ENCODE data around the gene IL1RL1.
"Not testable (repeated sequence)": the region's sequence is repeated elsewhere in the genome, so short reads cannot be mapped to it uniquely, and the experiment has no call there.

The IL1RL1 gene

DNA sequence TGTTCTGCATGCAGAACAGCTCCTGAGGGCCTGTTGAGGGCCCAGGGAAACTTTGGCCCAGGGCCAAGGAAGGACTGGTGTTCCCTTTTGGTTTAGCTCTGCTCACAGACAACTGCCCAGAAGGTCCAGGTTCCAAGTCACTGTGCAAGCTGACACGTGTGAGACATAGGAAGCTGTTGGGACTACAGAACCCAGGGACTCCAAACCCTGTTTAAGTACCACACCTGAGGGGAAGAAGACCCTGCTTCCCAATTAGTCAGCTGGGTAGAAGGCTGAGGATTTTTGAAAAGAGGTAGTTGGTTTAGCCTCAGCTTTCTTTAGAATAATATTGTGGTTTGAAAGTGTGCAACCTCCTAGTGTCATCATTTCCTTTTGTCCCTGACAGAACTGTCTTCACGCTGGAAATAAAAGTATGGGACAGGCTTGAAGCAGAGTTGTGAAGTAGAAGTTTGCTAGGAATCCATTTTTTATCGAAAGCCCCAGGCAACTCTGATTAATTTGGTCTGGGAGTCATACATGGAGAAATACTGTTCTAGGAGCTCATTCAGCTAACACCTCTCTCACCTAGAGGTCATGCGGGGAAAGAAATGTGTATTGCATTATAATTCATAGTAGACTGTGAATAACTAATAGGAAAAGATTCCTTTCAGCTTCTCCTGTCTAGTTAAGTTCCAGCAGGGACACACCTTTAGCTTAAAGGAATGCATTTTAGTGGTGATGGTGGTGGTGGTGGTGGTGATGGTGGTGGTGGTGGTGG lies 19.9 kb upstream of the IL1RL1 start:
- no peak for DNase-seq (ENCODE audit: low read depth in 2 of 2)

DNA sequence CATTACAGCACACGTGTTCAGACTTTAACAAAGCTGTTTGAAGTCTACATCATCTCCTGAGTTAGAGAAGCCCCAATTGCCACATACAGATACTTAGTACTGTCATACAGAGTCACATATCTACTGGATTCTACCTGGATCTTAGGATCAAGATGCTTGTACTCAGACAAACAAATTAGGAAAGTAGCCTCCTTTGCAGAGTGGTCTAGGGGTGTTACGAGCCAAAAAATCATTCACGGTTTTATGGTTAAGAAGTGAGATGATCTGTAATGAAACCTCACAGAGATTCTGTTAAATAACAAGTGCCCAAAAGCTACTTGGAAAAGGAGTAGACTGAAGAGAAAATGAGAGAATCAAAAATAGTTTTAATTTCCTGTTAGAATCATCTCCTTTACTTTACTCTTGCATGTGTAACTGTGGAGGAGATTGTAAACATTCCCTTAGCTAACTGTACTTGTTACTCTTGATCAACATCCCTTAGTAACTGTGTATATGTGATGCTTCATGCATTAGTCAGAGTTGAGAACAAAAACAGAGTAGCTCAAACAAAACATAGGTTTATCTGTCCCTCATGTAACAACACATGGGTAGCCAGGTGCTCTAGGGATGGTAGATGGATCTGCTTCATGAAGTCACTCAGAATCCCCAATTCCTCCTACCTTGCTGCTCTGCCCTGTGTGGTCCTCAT lies 16.4 kb upstream of the IL1RL1 start:
- no peak for DNase-seq (ENCODE audit: low read depth in 2 of 2)

DNA sequence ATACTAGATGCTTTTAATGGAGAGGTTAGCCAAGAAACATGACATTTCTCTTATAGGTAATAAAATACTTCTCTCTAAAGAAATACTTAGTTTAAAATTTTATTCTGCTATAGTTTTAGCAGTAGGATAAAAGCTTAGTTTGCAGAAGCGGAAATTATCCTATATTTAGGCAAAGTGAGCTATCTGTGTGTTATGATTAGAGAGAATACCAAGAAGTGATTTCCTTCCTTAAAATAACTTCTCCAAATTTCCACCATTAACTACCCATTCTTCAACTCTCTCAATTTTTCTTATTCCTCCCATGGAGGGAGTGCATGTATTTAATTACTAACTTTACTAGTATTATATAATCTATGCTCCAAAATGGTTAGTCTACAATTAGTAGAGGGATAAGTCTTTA lies 15.8 kb upstream of the IL1RL1 start:
- DNase-seq (ENCODE audit: low read depth in 2 of 2) = no peak

DNA sequence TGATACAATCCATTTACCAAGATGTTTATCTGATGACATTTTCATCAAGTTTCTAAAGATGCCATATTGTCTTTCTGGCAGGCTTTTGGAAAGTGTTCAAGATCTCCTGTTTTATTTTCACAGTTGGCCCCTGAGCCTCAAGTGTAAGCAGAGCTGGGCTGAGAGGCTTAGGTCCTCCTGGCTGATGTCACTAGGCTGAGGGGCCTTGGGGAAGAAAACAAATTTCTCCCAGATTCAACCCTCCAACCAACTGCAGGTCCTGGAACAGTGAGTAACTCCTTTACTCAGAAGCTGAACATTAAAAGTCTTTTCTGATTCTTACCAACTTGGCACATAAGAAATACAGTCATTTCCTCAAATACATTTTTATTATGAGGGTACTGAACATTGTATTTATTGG lies 14.9 kb upstream of the IL1RL1 start:
- DNase-seq (ENCODE audit: low read depth in 2 of 2) = no peak

DNA sequence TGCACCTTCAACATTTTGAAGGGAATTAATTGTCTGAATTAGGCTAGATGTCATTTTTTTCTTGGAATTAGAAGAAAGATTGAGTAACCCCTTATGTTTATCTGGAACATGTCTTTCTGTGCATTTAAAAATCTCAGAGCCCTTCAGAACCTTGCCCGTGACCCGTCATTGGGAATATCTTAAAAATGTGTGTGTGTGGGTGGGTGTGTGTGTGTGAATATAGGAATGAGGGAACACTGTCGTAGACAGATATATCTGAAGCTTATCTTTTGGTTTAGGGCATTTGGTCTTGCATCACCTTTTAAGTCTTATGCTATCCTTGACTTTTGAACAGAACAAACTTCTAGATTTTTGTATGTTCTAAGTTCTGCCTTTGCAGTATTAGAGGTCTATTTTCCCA lies 13.5 kb upstream of the IL1RL1 start:
- DNase-seq (ENCODE audit: low read depth in 2 of 2) = no peak

DNA sequence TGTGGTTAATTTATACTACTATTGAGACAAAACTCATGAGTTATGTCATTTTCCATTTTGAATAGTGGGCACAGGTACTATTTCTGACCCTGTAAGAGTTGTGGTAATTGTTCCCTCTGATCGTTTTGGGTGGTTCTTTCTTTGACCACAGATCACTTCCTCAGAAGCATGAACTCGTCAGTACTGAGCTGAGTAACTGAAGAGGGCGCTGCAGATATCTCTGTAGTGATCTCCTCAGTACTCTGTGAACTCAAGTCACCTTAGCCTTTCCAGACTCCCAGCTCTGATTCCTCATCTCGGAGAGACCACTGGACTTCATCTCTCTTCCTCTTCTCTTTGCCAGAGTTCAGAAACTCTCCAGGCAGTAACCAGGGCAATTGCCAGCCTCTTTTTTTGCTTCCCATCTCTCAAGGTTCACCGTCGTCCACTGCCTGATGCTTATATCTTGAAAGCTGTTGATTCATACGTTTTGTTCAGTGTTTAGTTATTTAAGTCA lies 9.4 kb upstream of the IL1RL1 start:
- peak; percentile 32 to 47 for DNase-seq (ENCODE audit: low read depth in 2 of 2)

DNA sequence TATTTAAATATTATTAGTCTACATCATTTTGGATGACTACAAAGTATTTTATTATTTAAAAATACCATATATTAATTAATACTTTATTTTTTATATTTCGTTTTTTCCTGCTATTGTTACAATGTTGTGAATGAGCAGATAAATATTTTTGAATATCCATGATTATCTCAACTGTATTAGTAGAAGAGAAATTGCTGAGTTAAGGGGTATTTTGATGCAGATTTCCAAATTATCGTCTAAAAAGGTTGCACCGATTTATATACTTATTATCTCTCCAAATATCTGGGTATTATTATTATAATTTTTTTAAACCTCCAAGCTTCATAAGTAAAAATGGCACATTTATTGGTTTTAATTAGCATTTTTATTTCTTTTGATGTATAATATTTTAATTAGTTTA lies 8.9 kb upstream of the IL1RL1 start:
- DNase-seq (ENCODE audit: low read depth in 2 of 2) = no peak

DNA sequence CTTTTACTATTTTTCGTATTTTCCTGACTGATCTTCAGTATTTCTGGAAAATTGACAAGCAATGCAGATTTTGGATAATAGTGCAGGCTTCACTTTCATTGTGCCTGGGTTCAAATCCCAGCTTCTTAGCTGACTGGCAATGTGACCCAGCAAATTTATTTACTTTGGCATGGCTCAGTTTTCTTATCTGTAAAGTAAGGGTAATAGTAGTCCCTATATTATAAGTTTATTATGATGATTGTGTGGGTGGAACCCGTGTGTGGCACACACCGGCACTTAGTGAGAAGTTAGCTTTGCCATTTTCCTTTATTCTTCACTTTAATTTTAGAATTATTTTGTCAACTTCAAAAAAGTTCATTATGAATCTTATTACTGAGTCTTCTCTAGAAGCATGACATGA lies 7.8 kb upstream of the IL1RL1 start:
- no peak for DNase-seq (ENCODE audit: low read depth in 2 of 2)

DNA sequence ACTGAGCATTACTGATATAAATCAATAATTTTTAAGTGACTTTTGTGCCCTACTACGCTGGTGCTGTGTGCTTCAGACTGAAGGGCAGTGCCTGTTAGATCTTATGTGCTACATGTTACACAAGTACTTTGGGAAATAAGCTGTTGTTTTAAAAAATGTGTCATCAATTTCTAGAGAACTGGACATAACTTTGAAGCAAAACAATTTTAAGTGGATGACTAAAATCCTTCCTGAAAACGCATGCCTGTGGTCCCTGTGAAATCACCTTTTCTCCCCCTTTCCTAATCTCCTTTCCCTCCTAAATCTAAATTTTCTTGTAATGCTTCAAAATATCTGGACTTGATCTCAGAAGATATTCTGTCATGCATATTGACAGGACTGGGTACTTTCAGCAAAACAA lies 7.1 kb upstream of the IL1RL1 start:
- DNase-seq (ENCODE audit: low read depth in 2 of 2) = no peak

DNA sequence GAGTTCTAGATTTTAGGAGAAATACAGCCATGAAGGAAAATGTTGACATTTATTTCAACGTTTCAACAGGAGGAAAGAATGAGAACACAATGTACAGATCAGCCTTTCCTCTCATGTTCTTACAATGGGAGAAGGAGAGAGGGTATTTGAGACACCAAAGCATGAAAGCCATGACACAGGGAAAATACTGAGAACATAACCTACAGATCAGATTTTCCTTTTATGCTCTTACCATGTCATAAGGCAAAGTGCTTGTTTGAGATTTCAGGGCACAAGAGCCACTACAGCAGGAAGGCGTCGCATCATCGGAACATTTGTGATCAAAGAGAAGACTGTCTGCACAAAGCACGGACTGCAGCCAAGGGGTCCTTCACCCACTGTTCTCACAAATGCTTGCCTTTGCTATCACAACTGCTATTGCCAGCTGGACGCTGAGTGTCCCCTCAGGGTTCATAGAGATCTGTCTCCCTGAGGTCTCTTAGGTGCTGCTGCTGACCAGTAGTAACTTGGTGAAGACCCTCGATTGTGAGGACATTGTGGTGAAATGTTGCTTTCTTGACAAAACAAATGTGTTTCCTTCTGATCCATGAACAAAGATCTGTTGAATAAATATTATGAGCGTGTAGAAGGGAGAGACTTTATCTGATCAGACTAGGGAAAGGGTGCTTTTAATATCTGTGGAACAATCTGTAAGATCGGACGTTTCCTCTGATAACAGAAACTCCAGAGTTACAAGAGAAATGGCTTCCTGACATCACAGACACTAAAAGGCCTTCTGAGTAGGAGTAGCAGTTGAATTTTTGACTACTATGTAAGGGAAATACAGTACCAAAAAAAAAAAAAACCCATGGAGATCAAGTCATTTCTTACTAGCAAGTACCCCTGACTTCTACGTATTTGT lies 6.4 kb upstream of the IL1RL1 start:
- DNase-seq (ENCODE audit: low read depth in 2 of 2) = peak; percentile 33 to 35

DNA sequence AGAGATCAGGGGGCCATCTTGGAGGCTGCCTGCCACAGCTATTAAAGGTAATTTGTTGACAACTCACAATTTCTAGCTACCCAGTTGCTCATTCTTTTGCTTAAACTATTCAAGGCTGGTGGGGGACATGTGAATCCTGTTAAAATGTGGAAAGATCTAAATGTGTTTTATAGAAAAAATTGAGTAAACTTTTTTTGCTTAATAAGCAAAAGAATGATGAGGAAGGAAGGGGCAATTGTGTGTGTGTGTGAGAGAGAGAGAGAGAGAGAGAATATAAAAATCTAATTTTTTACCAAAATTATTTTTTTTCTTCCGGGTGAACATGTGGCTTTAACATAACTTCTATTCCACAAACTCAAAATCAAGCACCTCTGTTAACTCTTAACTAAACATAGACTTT lies 5.2 kb upstream of the IL1RL1 start:
- no peak for DNase-seq (ENCODE audit: low read depth in 2 of 2)

DNA sequence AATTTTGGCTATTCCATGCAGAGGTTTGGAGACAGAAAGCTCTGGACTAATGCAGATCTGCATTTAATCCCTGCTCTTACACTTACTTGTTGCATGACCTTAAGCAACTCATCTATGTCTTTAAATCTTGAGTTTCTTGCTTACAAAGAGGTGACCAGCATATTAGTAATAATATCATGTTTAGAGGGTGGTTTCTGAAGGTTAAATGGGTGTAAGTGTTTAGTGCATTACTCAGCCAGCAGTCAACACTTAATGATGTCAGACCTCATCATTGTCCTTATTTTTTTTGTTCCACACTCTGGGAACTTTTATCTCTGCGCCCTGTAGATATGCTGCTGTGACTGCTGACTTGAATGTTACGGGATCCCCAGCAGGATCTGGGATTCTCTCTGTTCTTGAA lies 1.7 kb downstream of the IL1RL1 start:
- DNase-seq (ENCODE audit: low read depth in 2 of 2) = no peak

DNA sequence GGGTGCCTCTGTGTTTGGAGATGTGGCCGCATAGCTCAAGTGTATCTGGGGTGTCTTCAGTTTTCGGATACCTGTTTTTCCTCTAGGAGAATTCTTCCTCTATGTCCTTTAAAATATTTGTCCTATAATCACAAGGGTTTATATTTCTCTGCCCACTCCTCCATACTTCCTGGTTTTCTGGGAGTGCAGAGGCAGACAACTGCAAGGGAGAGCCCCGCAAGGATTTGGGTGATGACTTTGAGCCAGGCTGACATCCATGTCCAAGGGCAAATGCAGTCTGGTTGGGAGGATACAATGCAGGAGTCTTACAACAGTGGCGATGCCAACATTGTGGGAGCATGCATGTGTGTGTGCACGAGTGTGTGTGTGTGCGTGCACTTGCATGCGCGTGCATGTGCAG lies 2.1 kb downstream of the IL1RL1 start:
- no peak for DNase-seq (ENCODE audit: low read depth in 2 of 2)

DNA sequence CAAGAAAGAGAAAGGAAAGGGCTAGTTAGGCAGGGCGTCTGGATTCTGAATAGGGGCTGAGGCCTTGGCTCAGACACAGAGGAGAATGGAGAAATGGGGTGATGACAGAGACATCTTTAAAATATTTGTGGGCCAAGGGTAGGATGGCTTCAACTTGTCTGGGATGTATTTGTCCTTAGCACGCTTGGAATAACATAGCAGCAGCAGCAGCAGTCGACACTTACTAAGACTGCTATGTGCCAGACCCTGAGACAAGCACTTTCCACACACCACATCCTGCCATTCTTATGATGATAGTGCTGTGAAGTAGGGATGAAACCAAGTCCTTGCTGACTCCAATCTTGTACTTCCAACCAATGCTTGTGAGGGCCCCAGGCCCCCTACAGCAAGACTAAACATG lies 2.6 kb downstream of the IL1RL1 start:
- no peak for DNase-seq (ENCODE audit: low read depth in 2 of 2)

DNA sequence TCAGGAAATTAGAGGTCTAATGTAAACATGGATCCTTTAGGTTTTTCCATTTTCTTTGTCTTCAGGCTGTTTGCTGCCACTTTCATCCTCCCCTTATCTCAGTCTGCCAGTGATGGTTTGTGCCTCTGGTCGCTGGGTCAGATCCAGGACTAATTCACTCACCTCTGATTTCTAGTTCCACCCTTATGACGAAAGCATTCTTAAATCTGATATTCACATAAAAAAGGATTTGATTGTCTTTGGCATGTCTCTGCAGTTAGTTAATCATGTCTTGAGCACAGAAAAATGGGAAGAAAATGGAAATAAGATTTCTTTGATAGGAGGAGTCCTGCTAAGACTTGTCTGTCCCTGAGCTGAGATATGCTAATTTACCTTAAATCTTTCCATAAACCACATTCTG lies 4.6 kb downstream of the IL1RL1 start:
- DNase-seq (ENCODE audit: low read depth in 2 of 2) = no peak

DNA sequence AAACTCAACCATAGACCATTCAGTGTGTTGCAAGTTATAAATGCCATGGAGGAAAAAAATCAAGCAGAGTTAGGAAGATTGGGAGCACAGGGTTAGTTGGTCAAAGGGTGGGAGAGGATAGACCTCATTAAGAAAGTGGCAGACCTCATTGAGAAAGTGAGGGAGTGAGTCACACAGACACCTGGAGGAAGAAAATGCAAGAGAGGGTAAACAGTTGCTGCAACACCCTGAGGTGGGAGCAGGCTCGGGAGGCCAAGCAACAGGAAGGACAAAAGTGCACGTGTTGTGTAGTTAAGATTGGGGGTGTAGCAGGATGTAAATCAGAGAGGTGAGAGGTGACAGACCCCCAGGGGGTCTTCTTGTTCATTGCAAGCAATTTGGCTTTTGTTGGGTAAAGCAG lies 6.4 kb downstream of the IL1RL1 start:
- no peak for DNase-seq (ENCODE audit: low read depth in 2 of 2)

DNA sequence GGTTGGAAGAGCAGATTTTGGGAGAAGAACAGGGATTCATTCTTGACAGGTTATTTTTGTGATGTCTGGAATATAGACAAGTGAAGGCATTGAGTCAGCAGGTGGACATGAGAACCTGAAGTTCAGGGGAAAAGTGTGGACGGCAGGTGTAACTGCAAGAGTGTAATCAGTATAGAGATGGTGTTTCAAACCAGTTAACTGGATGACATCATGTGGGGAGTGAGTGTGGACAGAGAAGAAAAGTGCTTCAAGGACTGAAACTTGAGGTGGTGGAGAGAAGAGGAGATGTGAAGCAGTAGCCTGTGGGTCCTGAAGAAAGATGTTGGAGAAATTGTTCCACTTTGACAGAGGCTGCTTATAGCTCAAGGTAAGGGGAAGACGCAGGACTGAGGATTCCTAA lies 7.1 kb downstream of the IL1RL1 start:
- no peak for DNase-seq (ENCODE audit: low read depth in 2 of 2)

DNA sequence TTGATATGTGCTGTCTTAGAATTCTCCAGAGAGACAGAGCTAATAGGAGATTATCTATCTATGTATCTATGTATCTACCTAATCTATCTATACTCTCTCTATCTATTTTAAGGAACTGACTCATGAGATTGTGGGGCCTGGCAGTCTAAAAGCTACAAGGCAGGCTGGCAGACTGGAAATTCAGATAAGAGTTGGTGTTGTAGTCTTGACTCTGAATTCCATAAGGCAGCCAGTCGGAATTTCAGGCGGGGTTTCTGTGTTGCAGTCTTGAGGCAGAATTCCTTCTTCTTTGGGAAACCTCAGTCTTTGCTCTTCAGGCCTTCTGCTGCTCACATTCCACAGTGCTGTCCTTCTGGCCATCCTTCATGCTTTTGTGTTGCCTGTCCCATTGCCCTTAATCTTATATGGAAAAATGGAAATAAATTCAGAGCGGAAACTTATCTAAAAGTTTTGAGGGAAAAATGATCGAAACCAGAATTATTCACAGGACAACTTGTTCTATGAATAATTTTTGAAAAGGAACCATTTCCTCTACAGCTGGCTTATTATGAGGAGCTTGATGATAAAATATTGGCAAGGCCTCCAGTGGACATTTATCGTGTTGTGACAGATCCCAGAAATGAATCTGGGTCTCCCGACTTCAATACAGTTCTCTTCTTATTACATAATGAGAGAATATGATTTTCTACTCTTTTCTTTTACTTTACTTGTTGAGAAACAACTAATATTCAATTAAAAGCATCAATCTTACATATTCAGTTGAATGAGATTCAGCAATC lies 10.8 kb downstream of the IL1RL1 start:
- no peak for DNase-seq (ENCODE audit: low read depth in 2 of 2)

DNA sequence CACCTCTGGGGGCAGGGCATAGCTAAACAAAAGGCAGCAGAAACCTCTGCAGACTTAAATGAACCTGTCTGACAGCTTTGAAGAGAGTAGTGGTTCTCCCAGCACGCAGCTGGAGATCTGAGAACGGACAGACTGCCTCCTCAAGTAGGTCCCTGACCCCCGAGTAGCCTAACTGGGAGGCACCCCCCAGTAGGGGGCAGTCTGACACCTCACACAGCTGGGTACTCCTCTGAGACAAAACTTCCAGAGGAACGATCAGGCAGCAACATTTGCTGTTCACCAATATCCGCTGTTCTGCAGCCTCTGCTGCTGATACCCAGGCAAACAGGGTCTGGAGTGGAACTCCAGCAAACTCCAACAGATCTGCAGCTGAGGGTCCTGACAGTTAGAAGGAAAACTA lies 13.6 kb downstream of the IL1RL1 start:
- not testable (repeated sequence) for DNase-seq (ENCODE audit: low read depth in 2 of 2)

DNA sequence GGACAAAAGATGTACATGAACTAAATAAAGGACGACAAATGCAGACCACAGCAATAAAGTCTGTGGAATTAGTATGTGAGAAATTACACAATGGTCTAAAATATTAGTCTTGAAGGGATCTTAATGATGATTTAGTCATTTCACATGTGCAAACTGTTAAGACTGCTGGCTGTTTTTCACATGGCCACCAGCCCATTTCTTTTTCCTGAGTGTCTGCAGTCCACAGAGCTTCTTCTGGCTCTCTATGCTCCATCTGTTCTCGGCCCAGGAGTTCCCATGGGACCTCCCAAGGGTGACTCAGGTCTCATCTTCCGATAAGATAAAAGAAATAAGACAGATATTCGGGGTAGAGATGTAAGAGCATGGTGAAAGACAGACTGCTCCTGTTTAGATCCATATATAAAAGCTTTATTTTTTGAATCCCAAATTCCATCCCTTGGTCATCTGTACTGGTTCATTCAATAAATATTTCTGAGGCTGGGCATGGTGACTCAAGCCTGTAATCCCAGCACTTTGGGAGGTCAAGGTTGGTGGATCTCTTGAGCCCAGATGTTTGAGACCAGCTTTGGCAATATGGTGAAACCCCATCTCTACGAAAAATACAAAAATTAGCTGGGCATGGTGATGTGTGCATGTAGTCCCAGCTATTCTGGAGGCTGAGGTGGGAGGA lies 20.1 kb downstream of the IL1RL1 start:
- no peak for DNase-seq (ENCODE audit: low read depth in 2 of 2)

DNA sequence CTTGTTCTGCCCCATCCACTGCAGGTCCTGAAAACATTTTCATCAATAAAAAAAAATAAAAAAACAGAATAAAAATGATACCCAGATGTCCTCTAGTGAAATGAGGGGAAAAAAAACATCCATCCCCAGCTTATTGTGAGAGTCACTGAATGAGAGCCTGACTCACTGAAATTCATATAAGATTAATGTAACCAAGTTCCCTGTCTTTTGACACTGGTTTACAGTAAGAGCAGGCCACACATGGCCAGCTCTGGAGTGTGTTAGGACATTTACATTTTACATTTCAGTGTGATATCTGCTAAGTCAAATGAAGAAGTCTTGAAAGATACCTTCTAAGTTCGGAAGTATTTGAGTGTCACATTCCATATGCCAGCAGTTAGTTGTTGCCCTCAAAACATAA lies 23.1 kb downstream of the IL1RL1 start:
- no peak for DNase-seq (ENCODE audit: low read depth in 2 of 2)
